ENCODE measurements around the gene SMTNL1. TPM values are rescaled to one million over a fixed set of nuclear protein-coding genes. Genes with fewer than 3 reads are reported as not detected.

The SMTNL1 gene
- total and polyA plus RNA-seq, 9 of the 15 experiments (the other 6 are each of a cell fraction or from before 2014, with no cell fraction given) = not detected

GRCh38 chr11:57596266-57596885 lies 59.0 kb downstream of the SMTNL1 start:
- Histone ChIP-seq H3K36me3 (ENCODE audit: control insufficient read depth, insufficient read depth, low read length) (no peaks in the 10 kb centered on the region), H3K4me2 (ENCODE audit: insufficient read depth, low read length) (no peak overlapping the region), H3K9me3 (replicated peaks; ENCODE audit: control insufficient read depth, insufficient read depth, low read depth, low read length) (no peaks in the 10 kb centered on the region), H2AFZ (ENCODE audit: low read depth, low read length) (no peak overlapping the region), H3K27ac (ENCODE audit: extremely low read depth, low read depth, low read length) (no peak overlapping the region), H3K4me1 (replicated peaks in 1 of 2; ENCODE audit: control insufficient read depth in 2 of 2, insufficient read depth in 2 of 2, low read length in 2 of 2) (peaks cover 0 to 6% of the 10 kb centered on the region in 2 experiments; a peak in 2 of 5 replicates), H3K4me3 (no peak overlapping the region), H3K9ac (ENCODE audit: insufficient read depth in 1 of 2, low read depth in 2 of 2, low read length in 2 of 2) (no peak overlapping the region), H3K9me1 (ENCODE audit: control insufficient read depth, insufficient read depth, low read length) (no peaks in the 10 kb centered on the region), H3K79me2 (ENCODE audit: control insufficient read depth, insufficient read depth, low read length) (no peaks in the 10 kb centered on the region), H3K27me3 (ENCODE audit: control insufficient read depth in 2 of 2, insufficient read depth in 2 of 2, low read length in 2 of 2) (peaks cover 40 to 47% of the 10 kb centered on the region in 2 experiments; a peak in 4 of 5 replicates), H4K20me1 (replicated peaks; ENCODE audit: control insufficient read depth, insufficient read depth, low read length) (no peaks in the 10 kb centered on the region)
- 9% methylated on average over 5 of the region's 5 CpGs for WGBS (ENCODE audit: insufficient coverage, low coverage, missing lambda C conversion rate)
- intact Hi-C loops (cut with micrococcal nuclease) = no loop called here
- no TSS peak for BruUV-seq (replicated peaks)
- DNase-seq (ENCODE audit: extremely low read depth in 1 of 4, low spot score in 3 of 4) (no peak), FAIRE-seq (no peak), ATAC-seq (no peak)
- POLR2A ChIA-PET = interaction anchor here (1.1 to 1.4 kb wide), 3 partner anchors 12 to 123 kb away, joined by 3 to 4 read pairs (median 4); no protein-coding TSS in a partner anchor
- TF ChIP-seq ZNF384 (IDR thresholded peaks at IDR 0.05; ENCODE audit: low read depth, low read length) = 0 out of 2 replicates have a peak, but pooled peaks have one; percentile 44
- TF ChIP-seq TAF9B (IDR thresholded peaks at IDR 0.05; ENCODE audit: partially characterized antibody) = no peak
- CTCF ChIA-PET (ENCODE audit: low intra/inter-chr PET ratio) = no interaction called here
- in situ Hi-C loops (cut with MboI) = no loop called here

GRCh38 chr11:57597461-57597915 lies 60.1 kb downstream of the SMTNL1 start, which contains the start of gene SERPING1:
Gene SERPING1 (plus strand): TSS chr11:57597685. CDS start chr11:57598271, 586 bp downstream.
- Histone ChIP-seq H3K4me2 (ENCODE audit: insufficient read depth, low read length) (no peak within 1 kb of the TSS), H3K79me2 (ENCODE audit: control insufficient read depth, insufficient read depth, low read length) (no peaks in the 10 kb centered on the region), H2AFZ (ENCODE audit: low read depth, low read length) (peak within 1 kb of the TSS; percentile 59; the same call in 1 of the 2 replicates), H3K9me1 (ENCODE audit: control insufficient read depth, insufficient read depth, low read length) (no peaks in the 10 kb centered on the region), H3K4me3 (no peak within 1 kb of the TSS), H3K27me3 (ENCODE audit: control insufficient read depth in 2 of 2, insufficient read depth in 2 of 2, low read length in 2 of 2) (peaks cover 45 to 50% of the 10 kb centered on the region in 2 experiments; a peak in 4 of 5 replicates), H3K36me3 (ENCODE audit: control insufficient read depth, insufficient read depth, low read length) (no peaks in the 10 kb centered on the region), H3K4me1 (replicated peaks in 1 of 2; ENCODE audit: control insufficient read depth in 2 of 2, insufficient read depth in 2 of 2, low read length in 2 of 2) (peaks cover 0 to 6% of the 10 kb centered on the region in 2 experiments; a peak in 2 of 5 replicates), H4K20me1 (replicated peaks; ENCODE audit: control insufficient read depth, insufficient read depth, low read length) (no peaks in the 10 kb centered on the region), H3K27ac (ENCODE audit: extremely low read depth, low read depth, low read length) (no peak within 1 kb of the TSS), H3K9me3 (replicated peaks; ENCODE audit: control insufficient read depth, insufficient read depth, low read depth, low read length) (no peaks in the 10 kb centered on the region), H3K9ac (ENCODE audit: insufficient read depth in 1 of 2, low read depth in 2 of 2, low read length in 2 of 2) (0 out of 4 replicates have a peak within 1 kb of the TSS, but pooled peaks of 1 of the 2 experiments have one; percentile 52)
- ChIA-PET CTCF (ENCODE audit: low intra/inter-chr PET ratio) (no interaction called here), POLR2A (interaction anchor here (0.7 to 1.0 kb wide), 3 partner anchors 42 to 97 kb away, joined by 3 read pairs; no protein-coding TSS in a partner anchor)
- no peak for TF ChIP-seq ZBTB26 (CRISPR knock-in tag; IDR thresholded peaks at IDR 0.05)
- TF ChIP-seq ZNF740 (CRISPR knock-in tag; IDR thresholded peaks at IDR 0.05) = 0 out of 2 replicates have a peak, but pooled peaks have one; percentile 30
- no peak for TF ChIP-seq ZNF740 (tag; IDR thresholded peaks at IDR 0.05)
- TF ChIP-seq VEZF1 (CRISPR knock-in tag; IDR thresholded peaks at IDR 0.05) = peak; percentile 24; the same call in 1 of the 2 replicates
- in situ Hi-C loops (cut with MboI) (no loop called here), intact Hi-C loops (cut with micrococcal nuclease) (no loop called here)
- no peak for DNase-seq (ENCODE audit: extremely low read depth in 1 of 4, low spot score in 3 of 4)
- BruUV-seq (replicated peaks) = no TSS peak
- WGBS (ENCODE audit: insufficient coverage, low coverage, missing lambda C conversion rate) = 4% methylated on average over 5 of the region's 10 CpGs
- peak; percentile 27 for ATAC-seq
- no peak for FAIRE-seq

All from K562 (cell line).